GM12878 (cell line): ENCODE results near the gene ESCO1. TPM values are rescaled to one million over a fixed set of nuclear protein-coding genes. Genes with fewer than 3 reads are reported as not detected.

ENCODE experiments used
- ATAC-seq: fragments of 200-7000 bp; cut with Tn5 transposase; 3 replicates; pipeline ENCODE4 v1.9.1; 2020; ENCODE audit warnings: mild to moderate bottlenecking, moderate library complexity
- BruUV-seq: library from RNA; stranded (reverse); fragments of 400-500 nt; replicated peaks from 2 replicates; lab custom pipeline; 2021; lab: Mats Ljungman, UMichigan
- CTCF ChIA-PET: fragments of 300-600 bp; sonication (Branson Sonifier 250); formaldehyde crosslinking; extraction: SDS; loops from one replicate; lab custom pipeline; 2021; ENCODE audit warnings: inconsistent platforms; lab: Yijun Ruan, JAX
- POLR2A ChIA-PET: fragments of 350-600 bp; formaldehyde crosslinking; extraction: SDS; loops from one replicate; lab custom pipeline; 2021; ENCODE audit warnings: inconsistent platforms; lab: Charles Lee
- RAD21 ChIA-PET: fragments of 300-600 bp; sonication (Branson Sonifier 250); formaldehyde crosslinking; loops from one replicate; lab custom pipeline; 2023; ENCODE audit warnings: antibody characterized with exemption; ENCODE audit not compliant: unreplicated experiment; lab: Charles Lee
- SMC1A ChIA-PET: fragments of 300-600 bp; sonication (Branson Sonifier 250); formaldehyde crosslinking; loops from one replicate; lab custom pipeline; 2023; ENCODE audit not compliant: unreplicated experiment, uncharacterized antibody; lab: Charles Lee
- DNase-seq: peaks from one replicate; pipeline ENCODE4 v3.0.0-alpha.2; 2011; ENCODE audit warnings: low read depth, low spot score
- FAIRE-seq: peaks from 3 replicates; lab custom pipeline; 2011; peaks lifted over from hg19 to GRCh38; lab: Jason Lieb, UNC
- H2AFZ ChIP-seq: 2 replicates; pipeline ENCODE4 v1.6.0; 2011; ENCODE audit warnings: low read depth, low read length, control low read depth; ENCODE audit not compliant: control insufficient read depth
- H3K27ac ChIP-seq: 2 replicates; pipeline ENCODE4 v1.5.1; 2011; ENCODE audit warnings: control low read depth; ENCODE audit not compliant: control insufficient read depth, insufficient read depth
- H3K27me3 ChIP-seq, 2 experiments: replicated peaks in 1 of 2; 2 replicates each; pipeline versions ENCODE4 v1.6.0 to v1.6.1; 2011; ENCODE audit warnings: low read length in 1 of 2; ENCODE audit not compliant: control insufficient read depth in 2 of 2, insufficient read depth in 2 of 2
- H3K36me3 ChIP-seq, 2 experiments: 2 replicates each; pipeline ENCODE4 v1.5.1; 2011; ENCODE audit warnings: low read length in 1 of 2; ENCODE audit not compliant: control insufficient read depth in 2 of 2, insufficient read depth in 2 of 2
- H3K4me1 ChIP-seq: 2 replicates; pipeline ENCODE4 v1.6.1; 2011; ENCODE audit warnings: mild to moderate bottlenecking, low read length, moderate library complexity, mixed read lengths; ENCODE audit not compliant: control insufficient read depth, insufficient read depth
- H3K4me2 ChIP-seq: 2 replicates; pipeline ENCODE4 v1.6.0; 2011; ENCODE audit warnings: control low read depth; ENCODE audit not compliant: control insufficient read depth, insufficient read depth
- H3K4me3 ChIP-seq: fragments of 200-600 bp; sonication (generic); 2 replicates; pipeline ENCODE4 v1.5.1; 2016
- H3K79me2 ChIP-seq: 2 replicates; pipeline ENCODE4 v1.6.0; 2011; ENCODE audit warnings: low read length; ENCODE audit not compliant: control insufficient read depth, insufficient read depth
- H3K9ac ChIP-seq: 2 replicates; pipeline ENCODE4 v1.8.0; 2011; ENCODE audit warnings: low read length, control low read depth, mixed read lengths; ENCODE audit not compliant: control insufficient read depth, insufficient read depth
- H3K9me3 ChIP-seq: replicated peaks from 3 replicates; pipeline ENCODE4 v1.5.1; 2011; ENCODE audit warnings: mild to moderate bottlenecking, low read length; ENCODE audit not compliant: control insufficient read depth, insufficient read depth
- H4K20me1 ChIP-seq: 2 replicates; pipeline ENCODE4 v1.6.0; 2011; ENCODE audit not compliant: control insufficient read depth, insufficient read depth
- BHLHE40 ChIP-seq, 2 experiments: fragments of 450-650 bp in 1 of 2; IDR thresholded peaks; 2 replicates each; pipeline ENCODE4 v1.6.1; 2011 to 2017; ENCODE audit warnings: low read depth in 2 of 2, borderline replicate concordance in 1 of 2, improper control_type of control experiment in 1 of 2, low read length in 1 of 2, mild to moderate bottlenecking in 1 of 2
- BMI1 ChIP-seq: fragments of 450-650 bp; IDR thresholded peaks from 2 replicates; pipeline ENCODE4 v1.6.1; 2016; ENCODE audit warnings: mild to moderate bottlenecking, moderate library complexity, borderline replicate concordance
- E2F8 ChIP-seq: fragments of 450-650 bp; IDR thresholded peaks from 2 replicates; pipeline ENCODE4 v1.6.1; 2018; ENCODE audit warnings: mild to moderate bottlenecking, low read depth, moderate library complexity; ENCODE audit not compliant: partially characterized antibody
- E4F1 ChIP-seq: fragments of 450-650 bp; IDR thresholded peaks from 2 replicates; pipeline ENCODE4 v1.6.1; 2018; ENCODE audit warnings: borderline replicate concordance, mild to moderate bottlenecking; ENCODE audit not compliant: partially characterized antibody
- FOXK2 ChIP-seq: fragments of 450-650 bp; IDR thresholded peaks from 2 replicates; pipeline ENCODE4 v1.6.1; 2017; ENCODE audit warnings: mild to moderate bottlenecking, moderate library complexity
- MEF2B ChIP-seq: fragments of 450-650 bp; IDR thresholded peaks from 2 replicates; pipeline ENCODE4 v1.6.1; 2018; ENCODE audit warnings: mild to moderate bottlenecking, moderate library complexity; ENCODE audit not compliant: partially characterized antibody, poor library complexity, severe bottlenecking
- NFYB ChIP-seq: IDR thresholded peaks from 2 replicates; pipeline ENCODE4 v1.6.1; 2011; ENCODE audit warnings: low read depth, mild to moderate bottlenecking, low read length, improper control_type of control experiment, moderate library complexity; ENCODE audit not compliant: insufficient read depth
- RFX5 ChIP-seq: IDR thresholded peaks from 2 replicates; pipeline ENCODE4 v1.6.1; 2011; ENCODE audit warnings: low read depth, low read length, improper control_type of control experiment
- SIN3A ChIP-seq: IDR thresholded peaks from 2 replicates; pipeline ENCODE4 v1.6.1; 2012; ENCODE audit warnings: low read depth, low read length, improper control_type of control experiment
- SMAD5 ChIP-seq: IDR thresholded peaks from 2 replicates; pipeline ENCODE4 v1.6.1; 2016; ENCODE audit warnings: antibody characterized with exemption, low read depth
- SMARCA5 ChIP-seq: fragments of 450-650 bp; IDR thresholded peaks from 2 replicates; pipeline ENCODE4 v1.6.1; 2017; ENCODE audit warnings: mild to moderate bottlenecking
- SP1 ChIP-seq: IDR thresholded peaks from one replicate; pipeline ENCODE4 v1.6.1; 2011; ENCODE audit warnings: low read depth, low read length
- SUPT20H ChIP-seq: IDR thresholded peaks from 2 replicates; pipeline ENCODE4 v1.6.1; 2011; ENCODE audit warnings: low read depth, mild to moderate bottlenecking, low read length, moderate library complexity, borderline replicate concordance; ENCODE audit not compliant: control insufficient read depth
- SUZ12 ChIP-seq: fragments of 200-600 bp; sonication (generic); IDR thresholded peaks from one replicate; pipeline ENCODE4 v1.6.1; 2018; ENCODE audit warnings: antibody characterized with exemption, mild to moderate bottlenecking; ENCODE audit not compliant: unreplicated experiment
- TBL1XR1 ChIP-seq: IDR thresholded peaks from 2 replicates; pipeline ENCODE4 v1.6.1; 2012; ENCODE audit warnings: low read depth, low read length, improper control_type of control experiment
- WGBS: methylation state at CpG from one replicate; pipeline ENCODE4 v1.1.6; 2016; ENCODE audit warnings: low lambda C conversion rate; ENCODE audit not compliant: insufficient replicate concordance, insufficient coverage; ENCODE audit errors: missing lambda C conversion rate; 5-methylcytosine and 5-hydroxymethylcytosine counted together
- in situ Hi-C: fragments of 300-500 bp; cut with MboI; formaldehyde crosslinking; loops from 9 replicates; pipeline ENCODE4 v1.14.3; 2018; ENCODE audit warnings: mixed read lengths
- intact Hi-C: fragments of 100-400 bp; cut with micrococcal nuclease; formaldehyde crosslinking; loops from one replicate; pipeline ENCODE4 v1.14.2; 2022; ENCODE audit not compliant: unreplicated experiment
- polyA plus RNA-seq, 11 experiments: library from polyadenylated mRNA; depleted of rRNA in 4 of 11; unstranded in 6 of 11; stranded (reverse) in 5 of 11; fragments of >200 nt; fragmentation: Nextera tagmentation in 4 of 11; fragmentation: Illumina TruSeq in 1 of 11; extraction: Ambion mirVana in 4 of 11; extraction: Trizol in 1 of 11; gene quantifications; 1 replicate in 1 of 11; 2 replicates in 10 of 11; pipeline versions ENCODE4 v1.2.1 to v1.2.3, GENCODE V29; 2011 to 2016; ENCODE audit warnings: inconsistent platforms in 2 of 11, missing spikeins in 2 of 11, low read depth in 1 of 11
- total RNA-seq, 4 experiments: library from RNA; depleted of rRNA in 3 of 4; stranded (reverse); fragments of >200 nt in 3 of 4; fragmentation: Illumina TruSeq in 1 of 4; extraction: Trizol in 1 of 4; gene quantifications; 2 replicates each; pipeline versions ENCODE4 v1.2.1 to v1.2.3, GENCODE V29; 2013 to 2021

The ESCO1 gene
- total and polyA plus RNA-seq, 10 of the 15 experiments (the other 5 are each of a cell fraction or from before 2014, with no cell fraction given) = 8.6 to 22.4 (median 12.4) TPM

- H3K9me3 ChIP-seq = no peaks in the 10 kb centered on the region
- TF ChIP-seq SUZ12 (no peak), FOXK2 (no peak), NFYB (no peak), MEF2B (no peak), SMAD5 (no peak), SP1 (no peak), E4F1 (no peak), E2F8 (no peak), RFX5 (no peak), SIN3A (no peak), BHLHE40 (IDR thresholded peaks at IDR 0.05; ENCODE audit: borderline replicate concordance in 1 of 2, low read depth in 2 of 2, low read length in 1 of 2) (no peak), SUPT20H (no peak), BMI1 (no peak), SMARCA5 (no peak), TBL1XR1 (no peak)
- RAD21 ChIA-PET = no interaction called here
- WGBS = 77% methylated on average over 8 of the region's 13 CpGs
- no peaks in the 10 kb centered on the region for H3K79me2 ChIP-seq
- in situ Hi-C loops (no loop called here), intact Hi-C loops (loop anchor here (5.0 kb wide), 1 partner anchor 216 kb away; no protein-coding TSS in a partner anchor)
- no peaks in the 10 kb centered on the region; the same call in 1 of the 2 replicates for H3K4me1 ChIP-seq
- no peak for ATAC-seq
- DNase-seq = no peak
- H3K4me3 ChIP-seq = no peak overlapping the region
- H3K27ac ChIP-seq = no peak overlapping the region
- no peaks in the 10 kb centered on the region for H3K27me3 ChIP-seq
- CTCF ChIA-PET = interaction anchor here (0.9 kb wide), 1 partner anchor 36 kb away, joined by 3 read pairs; the partner anchor contains the start of gene ESCO1
- H3K36me3 ChIP-seq = peaks cover 2 to 6% of the 10 kb centered on the region in 2 experiments
- no TSS peak for BruUV-seq
- H2AFZ ChIP-seq = no peak overlapping the region
- no peak for FAIRE-seq
- H4K20me1 ChIP-seq = no peaks in the 10 kb centered on the region
- POLR2A ChIA-PET = interaction anchor here (0.6 kb wide), 1 partner anchor 120 kb away, joined by 6 read pairs; no protein-coding TSS in a partner anchor
- no peak overlapping the region for H3K4me2 ChIP-seq
- no peak overlapping the region for H3K9ac ChIP-seq
- SMC1A ChIA-PET = no interaction called here
These were observed 36.3 kb upstream of the ESCO1 start for GRCh38 chr18:21636769-21637168.
